ENCODE results near the gene MAN2C1. TPM values are rescaled to one million over a fixed set of nuclear protein-coding genes. Genes with fewer than 3 reads are reported as not detected.

The MAN2C1 gene
- total and polyA plus RNA-seq, 9 of the 15 experiments (the other 6 are each of a cell fraction or from before 2014, with no cell fraction given), result 2.0 to 141 (median 39.9) TPM

DNA sequence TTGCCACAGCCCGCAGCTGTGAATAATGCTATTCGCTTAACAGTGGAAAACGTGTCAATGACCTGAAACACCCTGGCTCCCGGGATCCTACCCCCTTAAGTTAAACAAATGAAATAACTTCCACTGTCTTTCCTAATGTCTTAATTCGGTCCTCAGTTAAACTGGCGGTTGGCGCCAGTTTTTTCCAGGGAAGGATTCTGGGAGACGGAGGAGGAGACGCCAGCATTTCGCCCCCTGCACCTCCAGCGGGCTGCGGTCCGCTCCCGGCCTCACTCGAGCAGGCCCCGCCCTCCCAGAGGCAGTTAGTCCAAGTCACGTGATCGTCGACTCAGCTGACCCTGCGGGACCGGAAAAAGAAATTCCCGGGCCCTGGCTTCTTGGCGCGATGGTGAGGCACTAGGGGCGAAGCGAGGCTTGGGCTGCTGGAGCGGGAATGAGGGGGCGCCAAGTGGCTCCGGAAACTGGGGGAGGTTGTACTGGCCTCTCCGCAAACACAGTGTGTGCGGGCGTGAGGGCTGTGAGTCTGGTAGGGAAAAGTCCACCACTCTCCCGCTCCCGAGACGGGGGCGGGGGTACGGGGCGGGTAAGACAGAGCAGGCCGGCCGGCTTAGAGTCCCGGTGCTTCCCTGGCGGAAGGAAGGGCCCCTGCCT, 32.6 kb downstream of the MAN2C1 start, which contains the start of gene COMMD4 (continued):
- peak; percentile 75 for TF ChIP-seq CXXC5 (CRISPR knock-in tag; IDR thresholded peaks at IDR 0.05)
- TF ChIP-seq, protein P1, sequence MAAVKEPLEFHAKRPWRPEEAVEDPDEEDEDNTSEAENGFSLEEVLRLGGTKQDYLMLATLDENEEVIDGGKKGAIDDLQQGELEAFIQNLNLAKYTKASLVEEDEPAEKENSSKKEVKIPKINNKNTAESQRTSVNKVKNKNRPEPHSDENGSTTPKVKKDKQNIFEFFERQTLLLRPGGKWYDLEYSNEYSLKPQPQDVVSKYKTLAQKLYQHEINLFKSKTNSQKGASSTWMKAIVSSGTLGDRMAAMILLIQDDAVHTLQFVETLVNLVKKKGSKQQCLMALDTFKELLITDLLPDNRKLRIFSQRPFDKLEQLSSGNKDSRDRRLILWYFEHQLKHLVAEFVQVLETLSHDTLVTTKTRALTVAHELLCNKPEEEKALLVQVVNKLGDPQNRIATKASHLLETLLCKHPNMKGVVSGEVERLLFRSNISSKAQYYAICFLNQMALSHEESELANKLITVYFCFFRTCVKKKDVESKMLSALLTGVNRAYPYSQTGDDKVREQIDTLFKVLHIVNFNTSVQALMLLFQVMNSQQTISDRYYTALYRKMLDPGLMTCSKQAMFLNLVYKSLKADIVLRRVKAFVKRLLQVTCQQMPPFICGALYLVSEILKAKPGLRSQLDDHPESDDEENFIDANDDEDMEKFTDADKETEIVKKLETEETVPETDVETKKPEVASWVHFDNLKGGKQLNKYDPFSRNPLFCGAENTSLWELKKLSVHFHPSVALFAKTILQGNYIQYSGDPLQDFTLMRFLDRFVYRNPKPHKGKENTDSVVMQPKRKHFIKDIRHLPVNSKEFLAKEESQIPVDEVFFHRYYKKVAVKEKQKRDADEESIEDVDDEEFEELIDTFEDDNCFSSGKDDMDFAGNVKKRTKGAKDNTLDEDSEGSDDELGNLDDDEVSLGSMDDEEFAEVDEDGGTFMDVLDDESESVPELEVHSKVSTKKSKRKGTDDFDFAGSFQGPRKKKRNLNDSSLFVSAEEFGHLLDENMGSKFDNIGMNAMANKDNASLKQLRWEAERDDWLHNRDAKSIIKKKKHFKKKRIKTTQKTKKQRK (IDR thresholded peaks at IDR 0.05; ENCODE audit: borderline replicate concordance, low read depth, low read length), result no peak
- TF ChIP-seq RAD51 (IDR thresholded peaks at IDR 0.05; ENCODE audit: borderline replicate concordance, low read depth), result peak; percentile 100
- TF ChIP-seq PHF20 (IDR thresholded peaks at IDR 0.05; ENCODE audit: partially characterized antibody), result peak; percentile 100
- no peak for TF ChIP-seq MCM2 (IDR thresholded peaks at IDR 0.05; ENCODE audit: low read depth)
- no peak for TF ChIP-seq HDGF (IDR thresholded peaks at IDR 0.05)
- TF ChIP-seq ELF2 (CRISPR knock-in tag; IDR thresholded peaks at IDR 0.05), result peak; percentile 96
- TF ChIP-seq PCBP2 (IDR thresholded peaks at IDR 0.05; ENCODE audit: low read depth, low read length, poor library complexity, severe bottlenecking), result no peak
- TF ChIP-seq, protein P2, sequence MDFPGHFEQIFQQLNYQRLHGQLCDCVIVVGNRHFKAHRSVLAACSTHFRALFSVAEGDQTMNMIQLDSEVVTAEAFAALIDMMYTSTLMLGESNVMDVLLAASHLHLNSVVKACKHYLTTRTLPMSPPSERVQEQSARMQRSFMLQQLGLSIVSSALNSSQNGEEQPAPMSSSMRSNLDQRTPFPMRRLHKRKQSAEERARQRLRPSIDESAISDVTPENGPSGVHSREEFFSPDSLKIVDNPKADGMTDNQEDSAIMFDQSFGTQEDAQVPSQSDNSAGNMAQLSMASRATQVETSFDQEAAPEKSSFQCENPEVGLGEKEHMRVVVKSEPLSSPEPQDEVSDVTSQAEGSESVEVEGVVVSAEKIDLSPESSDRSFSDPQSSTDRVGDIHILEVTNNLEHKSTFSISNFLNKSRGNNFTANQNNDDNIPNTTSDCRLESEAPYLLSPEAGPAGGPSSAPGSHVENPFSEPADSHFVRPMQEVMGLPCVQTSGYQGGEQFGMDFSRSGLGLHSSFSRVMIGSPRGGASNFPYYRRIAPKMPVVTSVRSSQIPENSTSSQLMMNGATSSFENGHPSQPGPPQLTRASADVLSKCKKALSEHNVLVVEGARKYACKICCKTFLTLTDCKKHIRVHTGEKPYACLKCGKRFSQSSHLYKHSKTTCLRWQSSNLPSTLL (IDR thresholded peaks at IDR 0.05), result no peak
- TF ChIP-seq TEAD4 (IDR thresholded peaks at IDR 0.05; ENCODE audit: low read length), result peak; percentile 60
- TF ChIP-seq TEAD4 (CRISPR knock-in tag; IDR thresholded peaks at IDR 0.05; ENCODE audit: borderline replicate concordance), result no peak
- no peak for TF ChIP-seq NR3C1 (CRISPR knock-in tag; IDR thresholded peaks at IDR 0.05)
- 0 out of 2 replicates have a peak, but pooled peaks have one; percentile 60 for TF ChIP-seq MYNN (IDR thresholded peaks at IDR 0.05)
- TF ChIP-seq MYNN (CRISPR knock-in tag; IDR thresholded peaks at IDR 0.05), result no peak
- TF ChIP-seq HNRNPH1 (optimal IDR thresholded peaks at IDR 0.05; ENCODE audit: low read depth, low read length), result no peak
- TF ChIP-seq HMGN3 (IDR thresholded peaks at IDR 0.05; ENCODE audit: borderline replicate concordance, extremely low read depth, insufficient read length, low read depth, low read length), result no peak
- no peak for TF ChIP-seq MCM7 (IDR thresholded peaks at IDR 0.05)
- TF ChIP-seq HCFC1 (IDR thresholded peaks at IDR 0.05; ENCODE audit: low read depth, low read length), result peak; percentile 74
- no peak for TF ChIP-seq RBM34 (IDR thresholded peaks at IDR 0.05; ENCODE audit: borderline replicate concordance, insufficient read depth, low read length)
- TF ChIP-seq CHD4 (IDR thresholded peaks at IDR 0.05; ENCODE audit: insufficient read depth, insufficient replicate concordance, low read depth, low read length, poor library complexity, severe bottlenecking), result no peak
- no peak for TF ChIP-seq ZNF121 (CRISPR knock-in tag; conservative IDR thresholded peaks at IDR 0.05)
- TF ChIP-seq KDM1A (IDR thresholded peaks at IDR 0.05), result no peak
- TF ChIP-seq, protein P3, sequence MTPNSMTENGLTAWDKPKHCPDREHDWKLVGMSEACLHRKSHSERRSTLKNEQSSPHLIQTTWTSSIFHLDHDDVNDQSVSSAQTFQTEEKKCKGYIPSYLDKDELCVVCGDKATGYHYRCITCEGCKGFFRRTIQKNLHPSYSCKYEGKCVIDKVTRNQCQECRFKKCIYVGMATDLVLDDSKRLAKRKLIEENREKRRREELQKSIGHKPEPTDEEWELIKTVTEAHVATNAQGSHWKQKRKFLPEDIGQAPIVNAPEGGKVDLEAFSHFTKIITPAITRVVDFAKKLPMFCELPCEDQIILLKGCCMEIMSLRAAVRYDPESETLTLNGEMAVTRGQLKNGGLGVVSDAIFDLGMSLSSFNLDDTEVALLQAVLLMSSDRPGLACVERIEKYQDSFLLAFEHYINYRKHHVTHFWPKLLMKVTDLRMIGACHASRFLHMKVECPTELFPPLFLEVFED (CRISPR knock-in tag; conservative IDR thresholded peaks at IDR 0.05), result no peak
- TF ChIP-seq POLR2AphosphoS2 (IDR thresholded peaks at IDR 0.05; ENCODE audit: low read length), result no peak
